Common myeloid progenitor, CD34-positive (primary cell): ENCODE data around the gene NECTIN4.

Experiments
- CTCF ChIA-PET: fragments of 350-600 bp; sonication (Branson Sonifier 250); formaldehyde crosslinking; loops from one replicate; lab custom pipeline; 2021; ENCODE audit warnings: antibody characterized with exemption; lab: Charles Lee
- POLR2A ChIA-PET: fragments of 350-600 bp; sonication (Branson Sonifier 250); formaldehyde crosslinking; loops from one replicate; lab custom pipeline; 2021; ENCODE audit warnings: antibody characterized with exemption; lab: Charles Lee
- DNase-seq, 3 donors: peaks; one replicate each; pipeline versions ENCODE4 v3.0.0 to v3.0.0-alpha.2; 2013
- H3K27ac ChIP-seq, 2 experiments: 1 replicate in 1 of 2; 2 replicates in 1 of 2; pipeline ENCODE4 v1.7.0; 2013; ENCODE audit warnings: inconsistent platforms in 2 of 2, low read length in 2 of 2, mild to moderate bottlenecking in 2 of 2, low read depth in 1 of 2, moderate library complexity in 1 of 2; ENCODE audit not compliant: severe bottlenecking in 2 of 2, insufficient read depth in 1 of 2, poor library complexity in 1 of 2
- H3K27me3 ChIP-seq, 5 experiments: replicated peaks in 2 of 5; 1 replicate in 3 of 5; 2 replicates in 2 of 5; pipeline versions ENCODE4 v1.6.1 to v1.7.0; 2013; ENCODE audit warnings: low read length in 4 of 5, mild to moderate bottlenecking in 2 of 5, moderate library complexity in 2 of 5, inconsistent platforms in 1 of 5; ENCODE audit not compliant: insufficient read depth in 5 of 5, control insufficient read depth in 4 of 5
- H3K36me3 ChIP-seq, 4 experiments: 1 replicate in 2 of 4; 2 replicates in 2 of 4; pipeline versions ENCODE4 v1.6.1 to v1.7.0; 2013; ENCODE audit warnings: low read length in 3 of 4, control low read depth in 1 of 4, mild to moderate bottlenecking in 1 of 4; ENCODE audit not compliant: control insufficient read depth in 4 of 4, insufficient read depth in 4 of 4
- H3K4me1 ChIP-seq, 4 experiments: 1 replicate in 3 of 4; 2 replicates in 1 of 4; pipeline versions ENCODE4 v1.6.1 to v1.7.1; 2013; ENCODE audit warnings: low read length in 3 of 4, mild to moderate bottlenecking in 3 of 4, control low read depth in 1 of 4, inconsistent platforms in 1 of 4, moderate library complexity in 1 of 4; ENCODE audit not compliant: control insufficient read depth in 4 of 4, insufficient read depth in 4 of 4; ENCODE audit errors: control extremely low read depth in 1 of 4
- H3K4me3 ChIP-seq, 7 experiments: 1 replicate in 4 of 7; 2 replicates in 3 of 7; pipeline versions ENCODE4 v1.5.1 to v1.7.0; 2013; ENCODE audit warnings: mild to moderate bottlenecking in 7 of 7, low read length in 6 of 7, moderate library complexity in 6 of 7, inconsistent platforms in 2 of 7, low read depth in 2 of 7, control low read depth in 1 of 7; ENCODE audit not compliant: insufficient read depth in 4 of 7, control insufficient read depth in 1 of 7; ENCODE audit errors: extremely low read depth in 1 of 7
- H3K9me3 ChIP-seq, 5 experiments: 1 replicate in 4 of 5; 2 replicates in 1 of 5; pipeline versions ENCODE4 v1.6.1 to v1.7.1; 2013; ENCODE audit warnings: low read length in 4 of 5, mild to moderate bottlenecking in 2 of 5, inconsistent platforms in 1 of 5, low read depth in 1 of 5, moderate library complexity in 1 of 5; ENCODE audit not compliant: control insufficient read depth in 4 of 5, insufficient read depth in 2 of 5; ENCODE audit errors: control extremely low read depth in 1 of 5
- WGBS: methylation state at CpG from one replicate; pipeline ENCODE4 v1.1.5; 2013; ENCODE audit not compliant: insufficient coverage; 5-methylcytosine and 5-hydroxymethylcytosine counted together

NECTIN4 gene

GRCh38 chr1:161039154-161039545, 50.2 kb downstream of the NECTIN4 start:
- Histone ChIP-seq H3K9me3 (no peaks in the 10 kb centered on the region), H3K4me1 (peaks cover under 1 to 29% (median 22%) of the 10 kb centered on the region in 4 experiments), H3K36me3 (peaks cover 9 to 40% (median 29%) of the 10 kb centered on the region in 4 experiments), H3K27me3 (no peaks in the 10 kb centered on the region), H3K4me3 (peak overlapping the region in 6 of 7 experiments; percentile 73 to 91 (median 79)), H3K27ac (no peak overlapping the region)
- WGBS, result no CpG with 5 or more reads among the region's 3 CpGs
- DNase-seq, result no peak
- CTCF ChIA-PET, result interaction anchor here (1.1 to 11.6 kb wide), 15 partner anchors 8 to 102 kb away, joined by 4 to 166 read pairs (median 7); partner anchors contain the start of genes ARHGAP30, F11R and KLHDC9
- POLR2A ChIA-PET, result interaction anchor here (0.7 to 1.8 kb wide), 4 partner anchors 18 to 59 kb away, joined by 3 to 7 read pairs (median 4); partner anchors contain the start of genes F11R and KLHDC9

GRCh38 chr1:161038523-161039153, 50.7 kb downstream of the NECTIN4 start, which contains the start of gene TSTD1:
Gene TSTD1, minus strand, starts transcription at chr1:161038964. Its CDS starts 75 bp downstream, at chr1:161038889.
- 0% methylated on average over 26 of the region's 54 CpGs for WGBS
- H3K36me3 ChIP-seq, result peaks cover 9 to 40% (median 29%) of the 10 kb centered on the region in 4 experiments
- no peaks in the 10 kb centered on the region for H3K9me3 ChIP-seq
- peak within 1 kb of the TSS; percentile 60 to 91 (median 75) for H3K4me3 ChIP-seq
- peak within 1 kb of the TSS; percentile 25 to 77 for H3K27ac ChIP-seq
- peaks cover 0 to 24% (median 19%) of the 10 kb centered on the region in 4 experiments for H3K4me1 ChIP-seq
- peak; percentile 81 to 96 (median 92) for DNase-seq
- ChIA-PET POLR2A (interaction anchor here (0.7 to 1.8 kb wide), 4 partner anchors 18 to 59 kb away, joined by 3 to 7 read pairs (median 4); partner anchors contain the start of genes F11R and KLHDC9), CTCF (interaction anchor here (1.1 to 11.6 kb wide), 13 partner anchors 8 to 65 kb away, joined by 4 to 166 read pairs (median 7); partner anchors contain the start of genes ARHGAP30, F11R and KLHDC9)
- H3K27me3 ChIP-seq, result no peaks in the 10 kb centered on the region

GRCh38 chr1:161037661-161038522, 51.5 kb downstream of the NECTIN4 start:
- H3K27ac ChIP-seq, result peak overlapping the region; percentile 25 to 77
- no peaks in the 10 kb centered on the region for H3K9me3 ChIP-seq
- DNase-seq, result no peak
- H3K27me3 ChIP-seq, result no peaks in the 10 kb centered on the region
- peaks cover 7 to 35% (median 26%) of the 10 kb centered on the region in 4 experiments for H3K36me3 ChIP-seq
- peak overlapping the region; percentile 60 to 91 (median 75) for H3K4me3 ChIP-seq
- POLR2A ChIA-PET, result interaction anchor here (0.7 to 1.8 kb wide), 3 partner anchors 17 to 59 kb away, joined by 3 to 5 read pairs (median 3); partner anchors contain the start of gene F11R
- CTCF ChIA-PET, result interaction anchor here (0.7 to 11.6 kb wide), 12 partner anchors 9 to 61 kb away, joined by 3 to 166 read pairs (median 7); partner anchors contain the start of genes ARHGAP30, F11R and KLHDC9
- H3K4me1 ChIP-seq, result peaks cover 0 to 21% (median 17%) of the 10 kb centered on the region in 4 experiments
- WGBS, result 61% methylated on average over 18 of the region's 21 CpGs

GRCh38 chr1:161033751-161034150, 55.6 kb downstream of the NECTIN4 start:
- POLR2A ChIA-PET, result interaction anchor here (1.2 kb wide), 1 partner anchor 13 kb away, joined by 3 read pairs; the partner anchor contains the start of gene F11R
- DNase-seq, result no peak

GRCh38 chr1:161032409-161032808, 56.9 kb downstream of the NECTIN4 start:
- H3K4me1 ChIP-seq, result peaks cover 0 to 11% (median 0%) of the 10 kb centered on the region in 4 experiments
- no peak overlapping the region for H3K27ac ChIP-seq
- no peaks in the 10 kb centered on the region for H3K27me3 ChIP-seq
- 78% methylated on average over 1 of the region's 1 CpG for WGBS
- ChIA-PET CTCF (interaction anchor here (0.6 to 3.2 kb wide), 7 partner anchors 9 to 277 kb away, joined by 3 to 13 read pairs (median 3); partner anchors contain the start of gene F11R), POLR2A (interaction anchor here (1.2 kb wide), 1 partner anchor 11 kb away, joined by 3 read pairs; the partner anchor contains the start of gene F11R)
- no peak for DNase-seq
- no peaks in the 10 kb centered on the region for H3K36me3 ChIP-seq
- no peaks in the 10 kb centered on the region for H3K9me3 ChIP-seq
- H3K4me3 ChIP-seq, result no peak overlapping the region

More at GRCh38 chr1:161033751-161034150, 55.6 kb downstream of the NECTIN4 start:
- Histone ChIP-seq H3K9me3 (no peaks in the 10 kb centered on the region), H3K36me3 (no peaks in the 10 kb centered on the region), H3K4me1 (peaks cover 0 to 20% (median 11%) of the 10 kb centered on the region in 4 experiments), H3K27me3 (no peaks in the 10 kb centered on the region), H3K27ac (no peak overlapping the region), H3K4me3 (no peak overlapping the region)
- CTCF ChIA-PET, result interaction anchor here (1.3 kb wide), 1 partner anchor 64 kb away, joined by 3 read pairs; no protein-coding TSS in a partner anchor
- 100% methylated on average over 2 of the region's 3 CpGs for WGBS

GRCh38 chr1:161031874-161032273, 57.5 kb downstream of the NECTIN4 start:
- DNase-seq, result no peak
- Histone ChIP-seq H3K4me3 (no peak overlapping the region), H3K9me3 (no peaks in the 10 kb centered on the region), H3K4me1 (peaks cover 0 to 11% (median 0%) of the 10 kb centered on the region in 4 experiments), H3K27me3 (no peaks in the 10 kb centered on the region), H3K27ac (no peak overlapping the region), H3K36me3 (no peaks in the 10 kb centered on the region)
- WGBS, result no CpG with 5 or more reads among the region's 2 CpGs
- CTCF ChIA-PET, result interaction anchor here (0.6 to 3.2 kb wide), 6 partner anchors 9 to 34 kb away, joined by 3 to 13 read pairs (median 4); partner anchors contain the start of gene F11R
- POLR2A ChIA-PET, result no interaction called here
